ENCODE results near the gene CAMKK1.

The CAMKK1 gene

GRCh38 chr17:3918372-3919122 is 25.7 kb upstream of the CAMKK1 start:
- DNase-seq (ENCODE audit: insufficient read length, low spot score) (no peak), FAIRE-seq (peak; percentile 74)

GRCh38 chr17:3917391-3917931 is 24.6 kb upstream of the CAMKK1 start:
- DNase-seq (ENCODE audit: insufficient read length, low spot score) (peak; percentile 73), FAIRE-seq (no peak)

- DNase-seq (ENCODE audit: insufficient read length, low spot score) (no peak), FAIRE-seq (no peak)
Measured at GRCh38 chr17:3916825-3917224, 24.0 kb upstream of the CAMKK1 start.

- DNase-seq (ENCODE audit: insufficient read length, low spot score), result no peak
- no peak for FAIRE-seq
Measured at GRCh38 chr17:3915995-3916696, 23.3 kb upstream of the CAMKK1 start, which contains the start of gene P2RX1. P2RX1 (minus strand) TSS chr17:3916465; CDS start chr17:3916225, 240 bp downstream.

- no peak for DNase-seq (ENCODE audit: insufficient read length, low spot score)
- FAIRE-seq, result no peak
Measured at GRCh38 chr17:3915581-3915994, 22.7 kb upstream of the CAMKK1 start.

- FAIRE-seq, result no peak
Measured at GRCh38 chr17:3914312-3914670, 21.4 kb upstream of the CAMKK1 start.

GRCh38 chr17:3913531-3914311 is 20.9 kb upstream of the CAMKK1 start:
- FAIRE-seq, result peak; percentile 87
- DNase-seq (ENCODE audit: insufficient read length, low spot score), result peak; percentile 93

More at GRCh38 chr17:3914312-3914670, 21.4 kb upstream of the CAMKK1 start:
- DNase-seq (ENCODE audit: insufficient read length, low spot score), result no peak

- no peak for DNase-seq (ENCODE audit: insufficient read length, low spot score)
- FAIRE-seq, result no peak
Measured at GRCh38 chr17:3912827-3913226, 20.0 kb upstream of the CAMKK1 start.

GRCh38 chr17:3911271-3912053 is 18.6 kb upstream of the CAMKK1 start:
- no peak for FAIRE-seq
- no peak for DNase-seq (ENCODE audit: insufficient read length, low spot score)

GRCh38 chr17:3910420-3911270 is 17.8 kb upstream of the CAMKK1 start:
- DNase-seq (ENCODE audit: insufficient read length, low spot score) (no peak), FAIRE-seq (peak; percentile 9)

GRCh38 chr17:3909257-3909656 is 16.4 kb upstream of the CAMKK1 start:
- FAIRE-seq (no peak), DNase-seq (ENCODE audit: insufficient read length, low spot score) (no peak)

GRCh38 chr17:3907483-3908216 is 14.8 kb upstream of the CAMKK1 start:
- FAIRE-seq (peak; percentile 67), DNase-seq (ENCODE audit: insufficient read length, low spot score) (no peak)

- FAIRE-seq (no peak), DNase-seq (ENCODE audit: insufficient read length, low spot score) (no peak)
Measured at GRCh38 chr17:3906881-3907280, 14.0 kb upstream of the CAMKK1 start.

GRCh38 chr17:3905017-3905520 is 12.2 kb upstream of the CAMKK1 start:
- FAIRE-seq (no peak), DNase-seq (ENCODE audit: insufficient read length, low spot score) (no peak)

- DNase-seq (ENCODE audit: insufficient read length, low spot score), result no peak
- FAIRE-seq, result no peak
Measured at GRCh38 chr17:3904501-3904900, 11.6 kb upstream of the CAMKK1 start.

GRCh38 chr17:3903881-3904290 is 11.0 kb upstream of the CAMKK1 start:
- DNase-seq (ENCODE audit: insufficient read length, low spot score), result no peak
- FAIRE-seq, result no peak

GRCh38 chr17:3903051-3903825 is 10.4 kb upstream of the CAMKK1 start:
- FAIRE-seq (no peak), DNase-seq (ENCODE audit: insufficient read length, low spot score) (no peak)

- FAIRE-seq, result no peak
- DNase-seq (ENCODE audit: insufficient read length, low spot score), result no peak
Measured at GRCh38 chr17:3900646-3901045, 7.8 kb upstream of the CAMKK1 start.

Measured in HTR-8/SVneo (cell line).